Kidney epithelial cell (primary cell): Measurements from ENCODE around the gene DTYMK. TPM values are rescaled to one million over a fixed set of nuclear protein-coding genes. Genes with fewer than 3 reads are reported as not detected.

ENCODE experiments used
- DNase-seq: peaks from one replicate; pipeline ENCODE4 v3.0.0-alpha.2; 2010; ENCODE audit warnings: low read depth
- H3K27me3 ChIP-seq: 2 replicates; pipeline ENCODE4 v1.6.0; 2011; ENCODE audit warnings: low read length; ENCODE audit not compliant: control insufficient read depth, insufficient read depth
- H3K36me3 ChIP-seq: 2 replicates; pipeline ENCODE4 v1.5.1; 2011; ENCODE audit warnings: low read length; ENCODE audit not compliant: control insufficient read depth, insufficient read depth
- H3K4me3 ChIP-seq: 2 replicates; pipeline ENCODE4 v1.5.1; 2011; ENCODE audit warnings: low read depth, mild to moderate bottlenecking, control low read depth, low read length
- CTCF ChIP-seq: IDR thresholded peaks from 2 replicates; pipeline ENCODE4 v1.5.1; 2011; ENCODE audit warnings: mild to moderate bottlenecking, moderate library complexity, low read length, control low read depth, inconsistent platforms; ENCODE audit not compliant: insufficient read depth, poor library complexity, severe bottlenecking
- total RNA-seq: library from RNA; depleted of rRNA; stranded (reverse); fragments of >200 nt; gene quantifications from 2 replicates; pipeline ENCODE4 v1.2.3, GENCODE V29; 2015

DTYMK gene
- total RNA-seq, 1 donor from 2014 or later = 35.6 TPM

GRCh38 chr2:241720560-241720959, 33.9 kb upstream of the DTYMK start:
- Histone ChIP-seq H3K36me3 (peaks cover under 1% of the 10 kb centered on the region), H3K27me3 (no peaks in the 10 kb centered on the region), H3K4me3 (no peak overlapping the region)
- no peak for DNase-seq
- no peak for TF ChIP-seq CTCF

- Histone ChIP-seq H3K36me3 (no peaks in the 10 kb centered on the region), H3K4me3 (no peak overlapping the region), H3K27me3 (no peaks in the 10 kb centered on the region)
- no peak for TF ChIP-seq CTCF
- DNase-seq = no peak
These were observed 33.5 kb upstream of the DTYMK start for GRCh38 chr2:241720099-241720498.

GRCh38 chr2:241719093-241719492, 32.5 kb upstream of the DTYMK start:
- H3K36me3 ChIP-seq = no peaks in the 10 kb centered on the region
- no peak for DNase-seq
- TF ChIP-seq CTCF = no peak
- H3K4me3 ChIP-seq = no peak overlapping the region
- H3K27me3 ChIP-seq = no peaks in the 10 kb centered on the region

- peaks cover 2% of the 10 kb centered on the region for H3K36me3 ChIP-seq
- no peak for DNase-seq
- TF ChIP-seq CTCF = no peak
- H3K27me3 ChIP-seq = no peaks in the 10 kb centered on the region
- no peak overlapping the region for H3K4me3 ChIP-seq
These were observed 22.3 kb upstream of the DTYMK start for GRCh38 chr2:241708879-241709278.

- H3K36me3 ChIP-seq = peaks cover 2% of the 10 kb centered on the region
- DNase-seq = no peak
- H3K4me3 ChIP-seq = no peak overlapping the region
- H3K27me3 ChIP-seq = no peaks in the 10 kb centered on the region
- no peak for TF ChIP-seq CTCF
These were observed 19.9 kb upstream of the DTYMK start for GRCh38 chr2:241706537-241706936.

- TF ChIP-seq CTCF = no peak
- Histone ChIP-seq H3K4me3 (peak overlapping the region; percentile 61), H3K27me3 (no peaks in the 10 kb centered on the region), H3K36me3 (no peaks in the 10 kb centered on the region)
- DNase-seq = no peak
These were observed 16.5 kb upstream of the DTYMK start for GRCh38 chr2:241703032-241703604.
